OCI-LY1 (cell line): Measurements from ENCODE around the gene RUNDC1.

Experiments used
- H2AFZ ChIP-seq: fragments of 200-600 bp; sonication (generic), shearing (Covaris generic); 2 replicates; pipeline ENCODE4 v1.6.0; 2014; ENCODE audit warnings: antibody characterized with exemption, mild to moderate bottlenecking, low read length
- H3F3A ChIP-seq: fragments of 200-600 bp; sonication (generic), shearing (Covaris generic); 2 replicates; pipeline ENCODE4 v1.6.0; 2014; ENCODE audit warnings: mild to moderate bottlenecking, antibody characterized with exemption, low read length, moderate library complexity; ENCODE audit not compliant: insufficient read depth
- H3K27ac ChIP-seq: fragments of 200-600 bp; sonication (generic); 2 replicates; pipeline ENCODE4 v1.5.1; 2014; ENCODE audit warnings: low read length, mixed run types, mild to moderate bottlenecking, low read depth; ENCODE audit not compliant: poor library complexity, severe bottlenecking
- H3K27me3 ChIP-seq: fragments of 200-600 bp; sonication (generic); 2 replicates; pipeline ENCODE4 v1.6.0; 2014; ENCODE audit warnings: antibody characterized with exemption, mild to moderate bottlenecking, low read length, moderate library complexity; ENCODE audit not compliant: insufficient read depth
- H3K36me3 ChIP-seq: fragments of 200-600 bp; sonication (generic); 2 replicates; pipeline ENCODE4 v1.6.1; 2014; ENCODE audit warnings: mild to moderate bottlenecking, antibody characterized with exemption, low read length, moderate library complexity, mixed read lengths; ENCODE audit not compliant: insufficient read depth
- H3K4me1 ChIP-seq: fragments of 200-600 bp; sonication (generic); 2 replicates; pipeline ENCODE4 v1.5.1; 2014; ENCODE audit warnings: mild to moderate bottlenecking, low read length, moderate library complexity; ENCODE audit not compliant: insufficient read depth, severe bottlenecking
- H3K4me2 ChIP-seq: fragments of 200-600 bp; sonication (generic), shearing (Covaris generic); 2 replicates; pipeline ENCODE4 v1.6.1; 2014; ENCODE audit warnings: low read length
- H3K4me3 ChIP-seq: fragments of 200-600 bp; sonication (generic); 2 replicates; pipeline ENCODE4 v1.5.1; 2014; ENCODE audit warnings: low read length, low read depth, mild to moderate bottlenecking, mixed read lengths; ENCODE audit not compliant: poor library complexity, severe bottlenecking
- H3K79me2 ChIP-seq: fragments of 200-600 bp; shearing (Covaris generic); 2 replicates; pipeline ENCODE4 v1.6.1; 2016; ENCODE audit warnings: mixed run types, low read length, mixed read lengths; ENCODE audit not compliant: insufficient read depth
- H3K9ac ChIP-seq: fragments of 200-600 bp; sonication (generic), shearing (Covaris generic); 2 replicates; pipeline ENCODE4 v1.6.1; 2014; ENCODE audit warnings: mild to moderate bottlenecking, low read length, mixed read lengths
- H3K9me2 ChIP-seq: fragments of 200-600 bp; sonication (generic), shearing (Covaris generic); 2 replicates; pipeline ENCODE4 v1.6.1; 2014; ENCODE audit warnings: low read depth, mild to moderate bottlenecking, low read length, mixed read lengths
- H3K9me3 ChIP-seq: fragments of 200-600 bp; shearing (Covaris generic); 2 replicates; pipeline ENCODE4 v1.6.1; 2014; ENCODE audit warnings: low read length, mixed read lengths
- H4K20me1 ChIP-seq: fragments of 200-600 bp; sonication (generic), shearing (Covaris generic); 2 replicates; pipeline ENCODE4 v1.6.0; 2016; ENCODE audit warnings: mild to moderate bottlenecking, low read length; ENCODE audit not compliant: insufficient read depth
- CTCF ChIP-seq: fragments of 200-600 bp; sonication (generic), shearing (Covaris generic); IDR thresholded peaks from 2 replicates; pipeline ENCODE4 v1.5.1; 2017; ENCODE audit warnings: mild to moderate bottlenecking, antibody characterized with exemption, low read length, moderate library complexity, mixed read lengths
- EZH2 ChIP-seq: fragments of 200-600 bp; sonication (generic), shearing (Covaris generic); IDR thresholded peaks from 2 replicates; pipeline ENCODE4 v1.8.0; 2017; ENCODE audit warnings: borderline replicate concordance, mixed run types, mild to moderate bottlenecking, antibody characterized with exemption, low read length, moderate library complexity, mixed read lengths

Gene RUNDC1

GRCh38 chr17:43011728-43012472 lies 31.5 kb downstream of the RUNDC1 start:
- Histone ChIP-seq H3K4me3 (no peak overlapping the region), H3K9ac (no peak overlapping the region), H3K4me1 (peaks cover 3% of the 10 kb centered on the region), H3K27me3 (no peaks in the 10 kb centered on the region), H3K9me3 (no peaks in the 10 kb centered on the region), H3K9me2 (no peaks in the 10 kb centered on the region), H3K27ac (no peak overlapping the region), H3K79me2 (no peaks in the 10 kb centered on the region), H3K36me3 (peaks cover 7% of the 10 kb centered on the region; the same call in 1 of the 2 replicates), H3K4me2 (no peak overlapping the region), H3F3A (no peaks in the 10 kb centered on the region), H4K20me1 (no peaks in the 10 kb centered on the region), H2AFZ (no peak overlapping the region)
- TF ChIP-seq EZH2 (no peak), CTCF (no peak)

- Histone ChIP-seq H2AFZ (no peak overlapping the region), H3K79me2 (no peaks in the 10 kb centered on the region), H3K4me1 (peaks cover 5% of the 10 kb centered on the region), H3K9ac (no peak overlapping the region), H3K36me3 (peaks cover 7% of the 10 kb centered on the region; the same call in 1 of the 2 replicates), H3K27ac (no peak overlapping the region), H3K4me3 (no peak overlapping the region), H3F3A (no peaks in the 10 kb centered on the region), H4K20me1 (no peaks in the 10 kb centered on the region), H3K27me3 (no peaks in the 10 kb centered on the region), H3K9me2 (no peaks in the 10 kb centered on the region), H3K4me2 (no peak overlapping the region), H3K9me3 (no peaks in the 10 kb centered on the region)
- TF ChIP-seq EZH2 (no peak), CTCF (no peak)
Measured at GRCh38 chr17:43013296-43013695, 32.9 kb downstream of the RUNDC1 start.

- no peak overlapping the region for H2AFZ ChIP-seq
- H3K9me2 ChIP-seq: no peaks in the 10 kb centered on the region
- H3K4me3 ChIP-seq: no peak overlapping the region
- H3K27me3 ChIP-seq: no peaks in the 10 kb centered on the region
- H3K9ac ChIP-seq: no peak overlapping the region
- peaks cover 7% of the 10 kb centered on the region; the same call in 1 of the 2 replicates for H3K36me3 ChIP-seq
- no peaks in the 10 kb centered on the region for H3F3A ChIP-seq
- H3K9me3 ChIP-seq: no peaks in the 10 kb centered on the region
- H3K79me2 ChIP-seq: no peaks in the 10 kb centered on the region
- no peak overlapping the region for H3K4me2 ChIP-seq
- no peak overlapping the region for H3K27ac ChIP-seq
- H4K20me1 ChIP-seq: no peaks in the 10 kb centered on the region
- peaks cover 9% of the 10 kb centered on the region for H3K4me1 ChIP-seq
- TF ChIP-seq CTCF: no peak
- no peak for TF ChIP-seq EZH2
Measured at GRCh38 chr17:43014020-43014648, 33.8 kb downstream of the RUNDC1 start.
